Measurements from ENCODE around the gene CRIP2.
A peak's percentile ranks its signal among the peaks of the same experiment; 100 is the strongest.

Gene CRIP2

GRCh38 chr14:105496831-105497591 lies 22.4 kb downstream of the CRIP2 start:
- no peak overlapping the region for H3K4me3 ChIP-seq (ENCODE audit: low read depth, low read length)
- TF ChIP-seq CTCF (IDR thresholded peaks at IDR 0.05; ENCODE audit: low read depth, low read length) = no peak
- peak overlapping the region; percentile 92 for H3K27ac ChIP-seq
- DNase-seq = no peak
- H3K36me3 ChIP-seq = peaks cover 22% of the 10 kb centered on the region
- no peaks in the 10 kb centered on the region for H3K9me3 ChIP-seq (ENCODE audit: severe bottlenecking)
- no peaks in the 10 kb centered on the region for H3K27me3 ChIP-seq (ENCODE audit: insufficient read depth, low read depth, severe bottlenecking)

GRCh38 chr14:105497671-105498429 lies 23.2 kb downstream of the CRIP2 start:
- TF ChIP-seq CTCF (IDR thresholded peaks at IDR 0.05; ENCODE audit: low read depth, low read length) = no peak
- Histone ChIP-seq H3K9me3 (ENCODE audit: severe bottlenecking) (no peaks in the 10 kb centered on the region), H3K36me3 (peaks cover 14% of the 10 kb centered on the region), H3K27ac (peak overlapping the region; percentile 92), H3K4me3 (ENCODE audit: low read depth, low read length) (no peak overlapping the region), H3K27me3 (ENCODE audit: insufficient read depth, low read depth, severe bottlenecking) (no peaks in the 10 kb centered on the region)
- no peak for DNase-seq

GRCh38 chr14:105498430-105499255 lies 24.0 kb downstream of the CRIP2 start:
- H3K27ac ChIP-seq = peak overlapping the region; percentile 92
- H3K9me3 ChIP-seq (ENCODE audit: severe bottlenecking) = no peaks in the 10 kb centered on the region
- H3K27me3 ChIP-seq (ENCODE audit: insufficient read depth, low read depth, severe bottlenecking) = no peaks in the 10 kb centered on the region
- DNase-seq = peak; percentile 71
- no peak for TF ChIP-seq CTCF (IDR thresholded peaks at IDR 0.05; ENCODE audit: low read depth, low read length)
- H3K36me3 ChIP-seq = peaks cover 7% of the 10 kb centered on the region
- peak overlapping the region; percentile 34 for H3K4me3 ChIP-seq (ENCODE audit: low read depth, low read length)

GRCh38 chr14:105499256-105500035 lies 24.8 kb downstream of the CRIP2 start:
- peak overlapping the region; percentile 34 for H3K4me3 ChIP-seq (ENCODE audit: low read depth, low read length)
- H3K9me3 ChIP-seq (ENCODE audit: severe bottlenecking) = no peaks in the 10 kb centered on the region
- DNase-seq = peak; percentile 93
- peak overlapping the region; percentile 92 for H3K27ac ChIP-seq
- no peaks in the 10 kb centered on the region for H3K27me3 ChIP-seq (ENCODE audit: insufficient read depth, low read depth, severe bottlenecking)
- no peak for TF ChIP-seq CTCF (IDR thresholded peaks at IDR 0.05; ENCODE audit: low read depth, low read length)
- H3K36me3 ChIP-seq = peaks cover 3% of the 10 kb centered on the region

GRCh38 chr14:105500036-105500725 lies 25.6 kb downstream of the CRIP2 start:
- peak overlapping the region; percentile 92 for H3K27ac ChIP-seq
- no peak overlapping the region for H3K4me3 ChIP-seq (ENCODE audit: low read depth, low read length)
- H3K27me3 ChIP-seq (ENCODE audit: insufficient read depth, low read depth, severe bottlenecking) = no peaks in the 10 kb centered on the region
- H3K9me3 ChIP-seq (ENCODE audit: severe bottlenecking) = no peaks in the 10 kb centered on the region
- TF ChIP-seq CTCF (IDR thresholded peaks at IDR 0.05; ENCODE audit: low read depth, low read length) = no peak
- DNase-seq = peak; percentile 13
- H3K36me3 ChIP-seq = peaks cover 3% of the 10 kb centered on the region

All from WERI-Rb-1 (cell line).